Measurements from ENCODE around the gene HIF3A.

- TF ChIP-seq CTCF (IDR thresholded peaks at IDR 0.05; ENCODE audit: borderline replicate concordance, extremely low read depth, low read length, poor library complexity, severe bottlenecking) (no peak), EZH2 (IDR thresholded peaks at IDR 0.05; ENCODE audit: borderline replicate concordance, low read depth, low read length, severe bottlenecking) (no peak)
Observed at GRCh38 chr19:46324277-46324676, 27.4 kb downstream of the HIF3A start.

All from DND-41 (cell line).